Activated CD8-positive, alpha-beta T cell treated with anti-CD3 and anti-CD28 coated beads for 36 hours (primary cell): ENCODE measurements around the gene ITGB6. TPM values are rescaled to one million over a fixed set of nuclear protein-coding genes. Genes with fewer than 3 reads are reported as not detected.
A peak's percentile ranks its signal among the peaks of the same experiment; 100 is the strongest.

Experiments
- ATAC-seq: fragments of 200-7000 bp; cut with Tn5 transposase; one replicate; pipeline ENCODE4 v1.10.0; 2021; ENCODE audit warnings: mild to moderate bottlenecking, moderate library complexity
- CTCF ChIA-PET: fragments of 350-600 bp; sonication (Branson Sonifier 250); formaldehyde crosslinking; loops from one replicate; lab custom pipeline; 2021; ENCODE audit warnings: antibody characterized with exemption; lab: Charles Lee
- POLR2A ChIA-PET: fragments of 350-600 bp; sonication (Branson Sonifier 250); formaldehyde crosslinking; loops from one replicate; lab custom pipeline; 2021; ENCODE audit warnings: antibody characterized with exemption; lab: Charles Lee
- DNase-seq: peaks from one replicate; pipeline ENCODE4 v3.0.0-alpha.2; 2020
- H3K27ac Mint-ChIP-seq: one replicate; pipeline ENCODE4 v1.8.0; 2021; ENCODE audit warnings: mild to moderate bottlenecking, mixed read lengths
- H3K27me3 Mint-ChIP-seq: one replicate; pipeline ENCODE4 v1.8.0; 2021; ENCODE audit warnings: mixed read lengths
- H3K36me3 Mint-ChIP-seq: one replicate; pipeline ENCODE4 v1.8.0; 2021; ENCODE audit warnings: low read depth, mixed read lengths
- H3K4me1 Mint-ChIP-seq: one replicate; pipeline ENCODE4 v1.8.0; 2021; ENCODE audit warnings: low read depth, mixed read lengths
- H3K4me3 Mint-ChIP-seq: one replicate; pipeline ENCODE4 v1.8.0; 2021; ENCODE audit warnings: mild to moderate bottlenecking, moderate library complexity, mixed read lengths
- H3K9me3 Mint-ChIP-seq: one replicate; pipeline ENCODE4 v1.8.0; 2021; ENCODE audit warnings: mixed read lengths
- CTCF ChIP-seq: fragments of 200-600 bp; IDR thresholded peaks from one replicate; pipeline ENCODE4 v1.8.0; 2022; ENCODE audit warnings: antibody characterized with exemption, mild to moderate bottlenecking
- intact Hi-C: fragments of 100-400 bp; cut with micrococcal nuclease; formaldehyde crosslinking; loops from one replicate; pipeline ENCODE4 v1.10.0; 2022
- total RNA-seq, 2 experiments: library from RNA; stranded (reverse); gene quantifications; one replicate each; pipeline ENCODE4 v1.2.3, GENCODE V29; 2021

Gene ITGB6
- total RNA-seq, 2 experiments from 2014 or later = not detected

DNA sequence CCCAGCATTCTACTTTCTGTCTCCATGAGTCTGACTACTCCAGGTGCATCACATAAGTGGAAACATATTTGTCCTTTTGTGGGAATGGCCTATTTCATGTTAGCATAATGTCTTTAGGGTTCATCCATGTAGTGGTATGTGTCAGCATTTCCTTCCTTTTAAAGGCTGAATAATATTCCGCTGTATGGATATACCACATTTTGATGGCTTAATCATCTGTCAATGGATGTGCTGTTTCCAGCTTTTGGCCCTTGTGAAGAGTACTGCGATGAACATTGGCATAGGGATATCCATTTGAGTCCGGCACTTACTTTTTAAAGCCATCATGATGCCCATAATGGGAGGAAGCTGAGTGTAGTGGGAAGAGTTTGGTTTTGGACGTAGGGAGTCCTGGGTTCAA lies 6.4 kb upstream of the ITGB6 start:
- Mint-ChIP-seq H3K9me3 (peaks cover 3% of the 10 kb centered on the region), H3K27ac (no peak overlapping the region), H3K4me1 (peaks cover 32% of the 10 kb centered on the region), H3K27me3 (peaks cover 1% of the 10 kb centered on the region), H3K4me3 (no peak overlapping the region), H3K36me3 (no peaks in the 10 kb centered on the region)
- CTCF ChIA-PET = no interaction called here
- intact Hi-C loops = no loop called here
- no peak for DNase-seq
- no peak for ATAC-seq
- TF ChIP-seq CTCF = no peak
- POLR2A ChIA-PET = no interaction called here

DNA sequence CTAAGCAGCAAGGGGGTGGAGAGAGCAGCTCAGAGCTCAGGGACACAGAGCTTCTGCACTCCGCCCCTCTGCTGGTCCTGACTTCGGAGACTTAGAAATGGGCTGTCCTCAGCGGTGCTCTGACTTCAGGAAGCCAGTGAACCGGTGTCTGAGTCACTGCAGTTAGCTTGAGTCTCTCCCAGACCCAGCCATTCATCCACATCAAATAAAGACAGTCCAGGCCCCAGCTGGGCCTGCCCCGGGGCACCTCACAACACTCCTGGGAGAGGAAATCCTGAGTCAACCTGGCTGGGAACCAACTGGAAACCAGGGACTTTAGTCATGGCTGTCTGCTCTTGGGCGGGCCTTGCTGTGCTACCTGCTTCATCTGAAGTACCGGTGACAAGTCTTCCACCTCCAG lies 5.4 kb upstream of the ITGB6 start:
- Mint-ChIP-seq H3K9me3 (peaks cover 3% of the 10 kb centered on the region), H3K36me3 (no peaks in the 10 kb centered on the region), H3K27me3 (no peaks in the 10 kb centered on the region), H3K4me1 (peaks cover 25% of the 10 kb centered on the region), H3K4me3 (no peak overlapping the region), H3K27ac (no peak overlapping the region)
- peak; percentile 13 for DNase-seq
- intact Hi-C loops = no loop called here
- ATAC-seq = peak; percentile 47
- CTCF ChIA-PET = interaction anchor here (1.0 to 1.2 kb wide), 2 partner anchors 96 to 118 kb away, joined by 3 to 4 read pairs; no protein-coding TSS in a partner anchor
- no peak for TF ChIP-seq CTCF
- POLR2A ChIA-PET = no interaction called here

- intact Hi-C loops = no loop called here
- Mint-ChIP-seq H3K27me3 (peaks cover 2% of the 10 kb centered on the region), H3K27ac (no peak overlapping the region), H3K9me3 (peaks cover 3% of the 10 kb centered on the region), H3K4me3 (no peak overlapping the region), H3K36me3 (no peaks in the 10 kb centered on the region), H3K4me1 (peaks cover 15% of the 10 kb centered on the region)
- TF ChIP-seq CTCF = no peak
- CTCF ChIA-PET = no interaction called here
- DNase-seq = no peak
- no peak for ATAC-seq
- POLR2A ChIA-PET = no interaction called here
Observed at GRCh38 chr2:160203422-160203821, 3.4 kb upstream of the ITGB6 start.

GRCh38 chr2:160203007-160203406 lies 2.9 kb upstream of the ITGB6 start:
- CTCF ChIA-PET = no interaction called here
- Mint-ChIP-seq H3K9me3 (peaks cover 3% of the 10 kb centered on the region), H3K4me3 (no peak overlapping the region), H3K4me1 (peaks cover 10% of the 10 kb centered on the region), H3K27me3 (peaks cover 2% of the 10 kb centered on the region), H3K27ac (no peak overlapping the region), H3K36me3 (no peaks in the 10 kb centered on the region)
- intact Hi-C loops = no loop called here
- POLR2A ChIA-PET = no interaction called here
- no peak for ATAC-seq
- DNase-seq = no peak
- TF ChIP-seq CTCF = no peak

GRCh38 chr2:160201849-160202539 lies 1.9 kb upstream of the ITGB6 start:
- intact Hi-C loops = no loop called here
- H3K27me3 Mint-ChIP-seq = peaks cover 2% of the 10 kb centered on the region
- H3K36me3 Mint-ChIP-seq = no peaks in the 10 kb centered on the region
- DNase-seq (no peak), ATAC-seq (no peak)
- no peak overlapping the region for H3K27ac Mint-ChIP-seq
- TF ChIP-seq CTCF = no peak
- H3K9me3 Mint-ChIP-seq = peaks cover 3% of the 10 kb centered on the region
- ChIA-PET POLR2A (no interaction called here), CTCF (no interaction called here)
- no peak overlapping the region for H3K4me3 Mint-ChIP-seq
- peaks cover 3% of the 10 kb centered on the region for H3K4me1 Mint-ChIP-seq
